SK-N-MC (cell line): Measurements from ENCODE around the gene GRAP2.

ENCODE experiments used
- EZH2 ChIP-seq: fragments of 200-600 bp; sonication (generic); IDR thresholded peaks from one replicate; pipeline ENCODE4 v1.6.1; 2017; ENCODE audit warnings: antibody characterized with exemption
- POLR2AphosphoS5 ChIP-seq: IDR thresholded peaks from 2 replicates; pipeline ENCODE4 v1.6.1; 2012; ENCODE audit warnings: mild to moderate bottlenecking, low read depth, low read length, borderline replicate concordance

DNA sequence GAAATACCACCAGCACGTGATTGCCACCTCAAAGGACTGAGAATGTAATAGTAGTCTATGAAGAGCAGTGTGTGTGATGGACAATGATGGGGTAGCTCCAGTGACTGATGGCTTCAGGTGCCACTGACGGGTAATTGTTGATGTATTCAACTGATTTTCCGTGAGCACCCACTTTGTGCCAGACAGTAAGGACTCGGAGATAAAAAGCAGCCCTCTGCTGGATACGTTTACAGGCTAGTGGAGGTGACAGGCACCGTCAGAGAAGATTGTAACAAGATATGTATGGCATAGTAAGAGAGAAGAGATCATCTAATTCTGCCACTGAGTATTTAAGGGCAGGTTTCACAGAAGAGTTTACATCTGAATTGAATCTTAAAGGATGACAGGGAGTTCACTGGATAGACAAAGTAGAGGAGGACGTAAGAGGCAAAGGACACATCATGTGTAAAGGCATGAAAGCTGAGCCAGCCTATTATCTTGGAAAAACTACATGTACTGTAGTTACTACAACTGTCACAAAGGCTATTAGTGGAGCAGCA is 6.3 kb upstream of the GRAP2 start:
- TF ChIP-seq EZH2, result no peak
- no peak for TF ChIP-seq POLR2AphosphoS5
